ENCODE results near the gene FGFR2. TPM values are rescaled to one million over a fixed set of nuclear protein-coding genes. Genes with fewer than 3 reads are reported as not detected.

FGFR2 gene
- total RNA-seq, 1 experiment from 2014 or later, result 135 TPM

GRCh38 chr10:121637437-121637836, 39.2 kb upstream of the FGFR2 start:
- no peaks in the 10 kb centered on the region for H3K9me3 ChIP-seq (ENCODE audit: control insufficient read depth, low read depth, low read length)
- no peak overlapping the region for H2BK15ac ChIP-seq (ENCODE audit: low read depth, low read length)
- no peak overlapping the region for H2BK12ac ChIP-seq (ENCODE audit: insufficient read length, low read depth, low read length)
- Mint-ChIP-seq H3K4me3 (no peak overlapping the region), H3K36me3 (ENCODE audit: insufficient read depth in 1 of 3, low read depth in 3 of 3) (peaks cover 10 to 21% (median 13%) of the 10 kb centered on the region in 3 experiments), H3K27me3 (ENCODE audit: low read depth) (peaks cover 1% of the 10 kb centered on the region), H3K9me3 (peaks cover 21 to 30% of the 10 kb centered on the region in 2 experiments), H3K27ac (no peak overlapping the region), H3K4me1 (peaks cover 0 to 3% of the 10 kb centered on the region in 2 experiments; a peak in 1 of 4 replicates)
- H3T11ph ChIP-seq (ENCODE audit: low read length), result no peak overlapping the region
- no peak overlapping the region for H3K23ac ChIP-seq (ENCODE audit: insufficient read length, low read depth, low read length)
- H3K4ac ChIP-seq (ENCODE audit: low read depth, low read length), result no peak overlapping the region
- no peaks in the 10 kb centered on the region for H3K4me1 ChIP-seq (ENCODE audit: insufficient read depth, low read length)
- H3K79me2 ChIP-seq (ENCODE audit: insufficient read depth, low read length), result no peaks in the 10 kb centered on the region
- H3K23me2 ChIP-seq (ENCODE audit: insufficient read length, low read depth, low read length, poor library complexity, severe bottlenecking), result no peaks in the 10 kb centered on the region
- no peak overlapping the region for H2BK20ac ChIP-seq (ENCODE audit: low read depth, low read length, poor library complexity, severe bottlenecking)
- no peak overlapping the region for H3K18ac ChIP-seq (ENCODE audit: insufficient read length, low read depth, low read length)
- H2BK5ac ChIP-seq (ENCODE audit: insufficient read length, low read length), result no peak overlapping the region
- H4K8ac ChIP-seq (replicated peaks; ENCODE audit: insufficient read length, low read depth, low read length), result no peak overlapping the region
- no peak overlapping the region for H4K91ac ChIP-seq (ENCODE audit: insufficient read length, low read depth, low read length)
- H3K27ac ChIP-seq (ENCODE audit: insufficient read length, low read depth, low read length), result no peak overlapping the region
- WGBS (ENCODE audit: extremely low coverage, insufficient read length, low lambda C conversion rate), result no CpG with 5 or more reads among the region's 1 CpG
- no peak overlapping the region for H4K5ac ChIP-seq (ENCODE audit: insufficient read length, low read depth, low read length)
- TF ChIP-seq CTCF (conservative IDR thresholded peaks at IDR 0.05), result no peak
- no peaks in the 10 kb centered on the region for H4K20me1 ChIP-seq (ENCODE audit: control insufficient read depth, insufficient read depth, insufficient read length)
- no peak overlapping the region for H2AFZ ChIP-seq (ENCODE audit: low read length)
- H3K4me2 ChIP-seq (ENCODE audit: insufficient read depth, insufficient read length, low read length), result no peak overlapping the region
- no peak overlapping the region for H3K9ac ChIP-seq (ENCODE audit: extremely low read depth, insufficient read length, low read length)
- no peak overlapping the region for H3K56ac ChIP-seq (ENCODE audit: insufficient read length, low read depth, low read length)
- no peak overlapping the region for H2AK5ac ChIP-seq (ENCODE audit: insufficient read length, low read length)
- H3K79me1 ChIP-seq (ENCODE audit: insufficient read depth, low read depth, low read length, poor library complexity, severe bottlenecking), result no peaks in the 10 kb centered on the region
- DNase-seq, result no peak
- no peak overlapping the region for H3K14ac ChIP-seq (ENCODE audit: insufficient read depth, low read length)
- no peaks in the 10 kb centered on the region for H3K27me3 ChIP-seq (ENCODE audit: insufficient read depth, low read length)
- H2BK120ac ChIP-seq (ENCODE audit: low read depth, low read length, poor library complexity, severe bottlenecking), result no peak overlapping the region

Data from H9 (cell line).